GM23248 (cell line): ENCODE results near the gene OR6X1. TPM values are rescaled to one million over a fixed set of nuclear protein-coding genes. Genes with fewer than 3 reads are reported as not detected.

Experiments used
- DNase-seq: peaks from one replicate; pipeline ENCODE4 v3.0.0-alpha.2; 2015
- H2AFZ ChIP-seq: fragments of 200-600 bp; sonication (generic); 2 replicates; pipeline ENCODE4 v1.6.1; 2016; ENCODE audit warnings: antibody characterized with exemption
- H3F3A ChIP-seq: fragments of 200-600 bp; sonication (generic); 2 replicates; pipeline ENCODE4 v1.6.1; 2016; ENCODE audit warnings: mild to moderate bottlenecking, antibody characterized with exemption, mixed run types; ENCODE audit not compliant: insufficient read depth
- H3K27ac ChIP-seq: fragments of 200-600 bp; sonication (generic); 2 replicates; pipeline ENCODE4 v1.5.1; 2016; ENCODE audit warnings: mild to moderate bottlenecking
- H3K27me3 ChIP-seq: fragments of 200-600 bp; sonication (generic); replicated peaks from 2 replicates; pipeline ENCODE4 v1.6.1; 2016; ENCODE audit warnings: mild to moderate bottlenecking; ENCODE audit not compliant: insufficient read depth
- H3K36me3 ChIP-seq: fragments of 200-600 bp; sonication (generic); 2 replicates; pipeline ENCODE4 v1.6.1; 2016; ENCODE audit warnings: low read depth, mild to moderate bottlenecking
- H3K4me1 ChIP-seq: fragments of 200-600 bp; sonication (generic); 2 replicates; pipeline ENCODE4 v1.6.1; 2016; ENCODE audit warnings: mild to moderate bottlenecking; ENCODE audit not compliant: insufficient read depth
- H3K4me2 ChIP-seq: fragments of 200-600 bp; sonication (generic); one replicate; pipeline ENCODE4 v1.6.1; 2016; ENCODE audit warnings: mild to moderate bottlenecking; ENCODE audit not compliant: unreplicated experiment
- H3K4me3 ChIP-seq: fragments of 200-600 bp; sonication (generic); 2 replicates; pipeline ENCODE4 v1.5.1; 2016; ENCODE audit warnings: mild to moderate bottlenecking
- H3K79me2 ChIP-seq: fragments of 200-600 bp; sonication (generic); 2 replicates; pipeline ENCODE4 v1.6.1; 2016; ENCODE audit warnings: mild to moderate bottlenecking; ENCODE audit not compliant: insufficient read depth
- H3K9ac ChIP-seq: fragments of 200-600 bp; sonication (generic); 2 replicates; pipeline ENCODE4 v1.6.1; 2016; ENCODE audit warnings: mild to moderate bottlenecking
- H3K9me2 ChIP-seq: fragments of 200-600 bp; sonication (generic); 2 replicates; pipeline ENCODE4 v1.6.1; 2016; ENCODE audit warnings: mixed run types, mild to moderate bottlenecking, moderate library complexity; ENCODE audit not compliant: insufficient read depth
- H3K9me3 ChIP-seq: fragments of 200-600 bp; sonication (generic); one replicate; pipeline ENCODE4 v1.6.1; 2017; ENCODE audit warnings: low read depth
- H4K20me1 ChIP-seq: fragments of 200-600 bp; sonication (generic); 2 replicates; pipeline ENCODE4 v1.6.0; 2016; ENCODE audit not compliant: insufficient read depth
- EZH2 ChIP-seq: fragments of 200-600 bp; sonication (generic); IDR thresholded peaks from 2 replicates; pipeline ENCODE4 v1.6.1; 2018; ENCODE audit warnings: antibody characterized with exemption, mild to moderate bottlenecking; ENCODE audit not compliant: insufficient read depth, poor library complexity, severe bottlenecking
- EZH2phosphoT487 ChIP-seq: fragments of 200-600 bp; sonication (generic); IDR thresholded peaks from 2 replicates; pipeline ENCODE4 v1.6.1; 2018; ENCODE audit warnings: antibody characterized with exemption, moderate library complexity, mild to moderate bottlenecking, low read depth; ENCODE audit not compliant: insufficient read depth
- WGBS, 2 experiments: methylation state at CpG; one replicate each; pipeline ENCODE4 v1.1.6; 2015 to 2017; ENCODE audit warnings: low lambda C conversion rate in 2 of 2, low coverage in 1 of 2; ENCODE audit errors: missing lambda C conversion rate in 2 of 2; 5-methylcytosine and 5-hydroxymethylcytosine counted together
- in situ Hi-C: fragments of 300-500 bp; cut with MboI; formaldehyde crosslinking; loops from 2 replicates; pipeline ENCODE4 v1.15.0; 2020
- polyA plus RNA-seq: library from polyadenylated mRNA; unstranded; fragments of >200 nt; fragmentation: Nextera tagmentation; extraction: Ambion mirVana; gene quantifications from 2 replicates; pipeline ENCODE4 v1.2.1, GENCODE V29; 2016
- total RNA-seq: library from RNA; depleted of rRNA; stranded (reverse); fragments of >200 nt; shearing (Covaris generic); gene quantifications from 2 replicates; pipeline ENCODE4 v1.2.3, GENCODE V29; 2014; rRNA removed

The OR6X1 gene, protein sequence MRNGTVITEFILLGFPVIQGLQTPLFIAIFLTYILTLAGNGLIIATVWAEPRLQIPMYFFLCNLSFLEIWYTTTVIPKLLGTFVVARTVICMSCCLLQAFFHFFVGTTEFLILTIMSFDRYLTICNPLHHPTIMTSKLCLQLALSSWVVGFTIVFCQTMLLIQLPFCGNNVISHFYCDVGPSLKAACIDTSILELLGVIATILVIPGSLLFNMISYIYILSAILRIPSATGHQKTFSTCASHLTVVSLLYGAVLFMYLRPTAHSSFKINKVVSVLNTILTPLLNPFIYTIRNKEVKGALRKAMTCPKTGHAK
- total RNA-seq (not detected in 2 replicates), polyA plus RNA-seq (not detected in 2 replicates)

GRCh38 chr11:123754101-123754568 is at the start of gene OR6X1:
Gene OR6X1, minus strand, starts transcription at chr11:123754518. Its CDS starts 0 bp downstream, at chr11:123754518.
- no peak for DNase-seq
- Histone ChIP-seq H3K4me2 (no peak within 1 kb of the TSS), H2AFZ (no peak within 1 kb of the TSS), H3K4me1 (no peaks in the 10 kb centered on the region), H3K79me2 (no peaks in the 10 kb centered on the region), H3K9ac (no peak within 1 kb of the TSS), H3K27me3 (peaks cover 28% of the 10 kb centered on the region), H3K9me2 (no peaks in the 10 kb centered on the region), H3K9me3 (no peaks in the 10 kb centered on the region), H3K36me3 (no peaks in the 10 kb centered on the region), H4K20me1 (no peaks in the 10 kb centered on the region), H3F3A (no peaks in the 10 kb centered on the region), H3K27ac (no peak within 1 kb of the TSS), H3K4me3 (no peak within 1 kb of the TSS)
- TF ChIP-seq EZH2phosphoT487 (no peak), EZH2 (no peak)
- 34 to 38% methylated on average over 3 of the region's 3 CpGs for WGBS, 2 experiments
- in situ Hi-C loops, result no loop called here

- Histone ChIP-seq H3K4me3 (no peak overlapping the region), H4K20me1 (no peaks in the 10 kb centered on the region), H3F3A (no peaks in the 10 kb centered on the region), H3K9me3 (no peaks in the 10 kb centered on the region), H2AFZ (no peak overlapping the region), H3K4me1 (no peaks in the 10 kb centered on the region), H3K9me2 (no peaks in the 10 kb centered on the region), H3K9ac (no peak overlapping the region), H3K79me2 (no peaks in the 10 kb centered on the region), H3K27me3 (peaks cover 1% of the 10 kb centered on the region), H3K36me3 (no peaks in the 10 kb centered on the region), H3K27ac (no peak overlapping the region), H3K4me2 (no peak overlapping the region)
- in situ Hi-C loops, result no loop called here
- WGBS, 2 experiments, result 0 to 5% methylated on average over 1 of the region's 1 CpG
- no peak for DNase-seq
- TF ChIP-seq EZH2phosphoT487, result no peak
- no peak for TF ChIP-seq EZH2
Measured at GRCh38 chr11:123801765-123802164, 47.4 kb upstream of the OR6X1 start.

DNA sequence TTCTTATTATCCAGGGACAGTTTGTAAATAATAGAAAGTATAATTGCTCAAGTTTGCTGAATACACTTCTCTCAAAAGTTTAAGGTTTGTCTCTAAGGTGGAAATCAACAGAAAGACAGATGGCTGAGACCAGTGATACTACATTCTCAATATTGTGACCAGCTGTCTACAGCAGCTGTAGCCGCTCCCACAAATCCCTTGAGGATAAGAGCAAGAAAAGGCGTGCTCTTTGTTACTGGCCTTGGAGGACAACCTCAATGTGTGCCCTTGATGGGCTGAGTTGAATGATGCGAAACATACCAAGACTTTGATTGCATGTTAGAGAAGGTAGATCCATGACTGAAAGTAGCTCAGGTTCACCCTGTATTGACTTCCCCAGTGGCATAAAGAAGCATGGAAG is 45.7 kb upstream of the OR6X1 start:
- no peak overlapping the region for H3K4me3 ChIP-seq
- no peaks in the 10 kb centered on the region for H3K9me3 ChIP-seq
- no peaks in the 10 kb centered on the region for H3K4me1 ChIP-seq
- no peak for DNase-seq
- H3F3A ChIP-seq, result no peaks in the 10 kb centered on the region
- H3K36me3 ChIP-seq, result no peaks in the 10 kb centered on the region
- 7 to 12% methylated on average over 3 of the region's 3 CpGs for WGBS, 2 experiments
- H2AFZ ChIP-seq, result no peak overlapping the region
- in situ Hi-C loops, result no loop called here
- no peaks in the 10 kb centered on the region for H4K20me1 ChIP-seq
- H3K27ac ChIP-seq, result no peak overlapping the region
- H3K9ac ChIP-seq, result no peak overlapping the region
- TF ChIP-seq EZH2, result no peak
- no peak for TF ChIP-seq EZH2phosphoT487
- H3K79me2 ChIP-seq, result no peaks in the 10 kb centered on the region
- no peak overlapping the region for H3K4me2 ChIP-seq
- H3K27me3 ChIP-seq, result no peaks in the 10 kb centered on the region; the same call in none of the 2 replicates
- H3K9me2 ChIP-seq, result no peaks in the 10 kb centered on the region

DNA sequence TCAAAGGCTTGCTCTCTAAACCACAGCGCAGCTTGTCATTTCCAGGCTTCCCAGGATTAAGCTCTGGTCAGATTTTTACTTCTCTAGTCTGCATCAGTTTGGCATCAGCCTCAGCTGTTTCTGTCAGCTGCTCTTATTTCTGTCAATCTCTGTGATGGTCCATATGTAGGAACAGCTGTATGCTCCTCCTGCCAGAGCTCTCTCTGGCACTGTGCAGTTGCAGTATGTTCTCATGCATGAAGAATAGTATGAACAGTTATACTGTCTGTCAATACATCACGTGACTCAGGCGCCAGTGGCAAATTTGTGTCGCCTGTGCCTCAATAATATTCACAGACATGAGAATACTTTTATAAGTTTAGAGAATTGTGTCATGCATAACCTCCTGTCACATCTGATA is 45.1 kb upstream of the OR6X1 start:
- no peaks in the 10 kb centered on the region for H4K20me1 ChIP-seq
- H3K4me1 ChIP-seq, result no peaks in the 10 kb centered on the region
- no peaks in the 10 kb centered on the region for H3K9me2 ChIP-seq
- H3K4me2 ChIP-seq, result no peak overlapping the region
- no peaks in the 10 kb centered on the region for H3K9me3 ChIP-seq
- H3K9ac ChIP-seq, result no peak overlapping the region
- no peak overlapping the region for H2AFZ ChIP-seq
- DNase-seq, result no peak
- H3K27ac ChIP-seq, result no peak overlapping the region
- 11 to 16% methylated on average over 4 of the region's 4 CpGs for WGBS, 2 experiments
- H3K27me3 ChIP-seq, result no peaks in the 10 kb centered on the region; the same call in none of the 2 replicates
- no peaks in the 10 kb centered on the region for H3K79me2 ChIP-seq
- no peaks in the 10 kb centered on the region for H3F3A ChIP-seq
- in situ Hi-C loops, result no loop called here
- TF ChIP-seq EZH2phosphoT487, result no peak
- no peak for TF ChIP-seq EZH2
- H3K36me3 ChIP-seq, result no peaks in the 10 kb centered on the region
- H3K4me3 ChIP-seq, result no peak overlapping the region
